HepG2 (cell line): Measurements from ENCODE around the gene LRRIQ4. TPM values are rescaled to one million over a fixed set of nuclear protein-coding genes. Genes with fewer than 3 reads are reported as not detected.

Experiments used
- CBX2 ChIP-seq, 2 experiments: fragments of 200-600 bp in 1 of 2; sonication (generic); formaldehyde crosslinking in 1 of 2; IDR thresholded peaks; 2 replicates each; pipeline versions ENCODE4 v1.7.0 to v1.8.1; 2018 to 2022; ENCODE audit warnings: low read depth in 2 of 2, low read length in 1 of 2, mild to moderate bottlenecking in 1 of 2, missing genetic modification reagents in 1 of 2
- DNMT1 ChIP-seq: sonication (generic); formaldehyde crosslinking; IDR thresholded peaks from 2 replicates; pipeline ENCODE4 v1.5.1; 2020; ENCODE audit warnings: mild to moderate bottlenecking, missing genetic modification reagents
- MAFG ChIP-seq: sonication (generic); formaldehyde crosslinking; IDR thresholded peaks from 2 replicates; pipeline ENCODE4 v1.5.1; 2020; ENCODE audit warnings: mild to moderate bottlenecking, missing genetic modification reagents
- MIER2 ChIP-seq: IDR thresholded peaks from 2 replicates; pipeline ENCODE4 v1.6.1; 2016; ENCODE audit warnings: missing biosample characterization, missing genetic modification reagents
- NFIB ChIP-seq: sonication (generic); formaldehyde crosslinking; IDR thresholded peaks from 2 replicates; pipeline ENCODE4 v1.9.0; 2021; ENCODE audit warnings: missing genetic modification reagents, mild to moderate bottlenecking, borderline replicate concordance
- NR2F6 ChIP-seq, 2 experiments: IDR thresholded peaks; 2 replicates each; pipeline ENCODE4 v1.6.1; 2016; ENCODE audit warnings: antibody characterized with exemption in 1 of 2, mild to moderate bottlenecking in 1 of 2
- REPIN1 ChIP-seq: sonication (generic); formaldehyde crosslinking; IDR thresholded peaks from 2 replicates; pipeline ENCODE4 v1.8.0; 2022; ENCODE audit warnings: missing genetic modification reagents, low read depth, mild to moderate bottlenecking, borderline replicate concordance
- TARDBP ChIP-seq: sonication (generic); formaldehyde crosslinking; IDR thresholded peaks from 2 replicates; pipeline ENCODE4 v1.8.0; 2022; ENCODE audit warnings: mild to moderate bottlenecking, missing genetic modification reagents
- UBTF ChIP-seq: sonication (generic); formaldehyde crosslinking; IDR thresholded peaks from 2 replicates; pipeline ENCODE4 v1.4.0; 2020; ENCODE audit warnings: mild to moderate bottlenecking, missing genetic modification reagents
- ZHX2 ChIP-seq, 2 experiments: sonication (generic) in 1 of 2; formaldehyde crosslinking in 1 of 2; IDR thresholded peaks; 2 replicates each; pipeline versions ENCODE4 v1.6.1 to v1.9.0; 2014 to 2022; ENCODE audit warnings: antibody characterized with exemption in 1 of 2, borderline replicate concordance in 1 of 2, inconsistent platforms in 1 of 2, low read depth in 1 of 2, missing genetic modification reagents in 1 of 2
- ZMYM2 ChIP-seq: sonication (generic); formaldehyde crosslinking; IDR thresholded peaks from 2 replicates; pipeline ENCODE4 v1.8.0; 2022; ENCODE audit warnings: mild to moderate bottlenecking, missing genetic modification reagents
- ZNF317 ChIP-seq: sonication (generic); formaldehyde crosslinking; IDR thresholded peaks from 2 replicates; pipeline ENCODE4 v1.5.0; 2020; ENCODE audit warnings: mild to moderate bottlenecking, missing genetic modification reagents
- ZNF382 ChIP-seq: sonication (generic); formaldehyde crosslinking; IDR thresholded peaks from 2 replicates; pipeline ENCODE4 v1.5.0; 2020; ENCODE audit warnings: missing genetic modification reagents, mild to moderate bottlenecking, borderline replicate concordance
- ZNF414 ChIP-seq: sonication (generic); formaldehyde crosslinking; IDR thresholded peaks from 2 replicates; pipeline ENCODE4 v1.5.0; 2020; ENCODE audit warnings: missing genetic modification reagents
- polyA plus RNA-seq, 8 experiments: library from polyadenylated mRNA; depleted of rRNA in 3 of 8; stranded (reverse) in 7 of 8; unstranded in 1 of 8; fragments of >200 nt; fragmentation: Illumina TruSeq in 4 of 8; extraction: Trizol in 4 of 8; gene quantifications; 2 replicates each; pipeline versions ENCODE4 v1.2.1 to v1.2.3, GENCODE V29; 2011 to 2016; ENCODE audit warnings: low read depth in 4 of 8, missing spikeins in 1 of 8, mixed read lengths in 1 of 8; ENCODE audit not compliant: insufficient read depth in 1 of 8
- total RNA-seq, 5 experiments: library from RNA; depleted of rRNA; stranded (reverse); fragments of >200 nt; fragmentation: Illumina TruSeq; extraction: Trizol; gene quantifications; 2 replicates each; pipeline ENCODE4 v1.2.3, GENCODE V29; 2016; ENCODE audit warnings: low read depth in 1 of 5

LRRIQ4 gene
- total and polyA plus RNA-seq, 2 of the 13 experiments (the other 11 are each of a cell fraction or from before 2014, with no cell fraction given), result not detected

GRCh38 chr3:169772897-169773816 lies 39.5 kb upstream of the LRRIQ4 start, which contains the start of gene MYNN (continued):
- TF ChIP-seq NFIB (CRISPR knock-in tag) (no peak), UBTF (CRISPR knock-in tag) (peak; percentile 86), TARDBP (CRISPR knock-in tag) (peak; percentile 14; the same call in 1 of the 2 replicates), ZHX2 (IDR thresholded peaks at IDR 0.05; ENCODE audit: low read depth) (peak; percentile 89), ZHX2 (CRISPR knock-in tag; IDR thresholded peaks at IDR 0.05; ENCODE audit: borderline replicate concordance) (0 out of 2 replicates have a peak, but pooled peaks have one; percentile 60), DNMT1 (CRISPR knock-in tag) (0 out of 2 replicates have a peak, but pooled peaks have one; percentile 32), ZNF382 (CRISPR knock-in tag) (no peak), ZNF317 (CRISPR knock-in tag) (peak; percentile 85), MAFG (CRISPR knock-in tag) (no peak), MIER2 (CRISPR knock-in tag) (peak; percentile 38; the same call in 1 of the 2 replicates), ZNF414 (CRISPR knock-in tag) (no peak; the same call in 1 of the 2 replicates), ZMYM2 (CRISPR knock-in tag) (no peak), REPIN1 (CRISPR knock-in tag) (peak; percentile 90), CBX2 (IDR thresholded peaks at IDR 0.05; ENCODE audit: low read depth, low read length) (no peak), CBX2 (CRISPR knock-in tag; IDR thresholded peaks at IDR 0.05; ENCODE audit: low read depth) (no peak), NR2F6 (IDR thresholded peaks at IDR 0.05) (no peak), NR2F6 (CRISPR knock-in tag; IDR thresholded peaks at IDR 0.05) (no peak)
